ENCODE data around the gene TTLL11.

TTLL11 gene

DNA sequence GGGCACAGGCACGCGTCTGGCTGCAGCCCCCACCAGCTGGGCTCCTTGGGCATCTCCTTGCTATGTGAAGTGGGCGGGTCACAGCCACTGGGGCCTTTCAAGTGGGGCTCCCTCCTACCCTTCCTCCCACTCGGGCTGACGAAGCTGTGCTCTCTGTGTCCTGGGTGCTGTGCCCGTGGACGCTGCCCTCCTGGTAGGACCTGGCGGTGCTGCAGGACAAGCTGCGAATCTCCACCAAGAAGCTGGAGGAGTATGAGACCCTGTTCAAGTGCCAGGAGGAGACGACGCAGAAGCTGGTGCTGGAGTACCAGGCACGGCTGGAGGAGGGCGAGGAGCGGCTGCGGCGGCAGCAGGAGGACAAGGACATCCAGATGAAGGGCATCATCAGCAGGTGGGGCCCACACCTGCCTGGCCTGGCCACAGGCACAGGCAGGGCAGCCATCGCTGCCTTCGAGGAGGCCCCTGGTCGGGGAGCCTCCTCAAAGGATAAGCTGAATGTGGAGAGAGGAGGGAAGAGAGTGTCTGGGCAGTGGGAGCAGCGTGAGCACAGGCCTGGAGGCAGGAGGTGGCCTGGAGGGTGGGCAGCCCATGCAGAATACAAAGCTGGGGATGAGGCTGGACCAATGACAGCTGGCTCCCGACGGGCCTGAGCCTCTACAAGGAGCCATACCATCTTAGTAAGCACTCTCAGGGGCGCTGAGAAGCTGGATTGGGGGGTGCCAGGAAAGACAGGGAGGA is 316.9 kb downstream of the TTLL11 start:
- no peaks in the 10 kb centered on the region for H3K4me1 ChIP-seq (ENCODE audit: insufficient read depth, poor library complexity, severe bottlenecking)
- no peak overlapping the region for H3K4me3 ChIP-seq (ENCODE audit: severe bottlenecking)
- H3K36me3 ChIP-seq (ENCODE audit: low read depth) = peaks cover 62% of the 10 kb centered on the region
- DNase-seq (ENCODE audit: low spot score) (peak; percentile 55), ATAC-seq (ENCODE audit: low read depth) (no peak)
- no peaks in the 10 kb centered on the region for H3K27me3 ChIP-seq (ENCODE audit: insufficient read depth, poor library complexity, severe bottlenecking)
- H3K27ac ChIP-seq (ENCODE audit: poor library complexity, severe bottlenecking) = no peak overlapping the region
- TF ChIP-seq, protein P1, sequence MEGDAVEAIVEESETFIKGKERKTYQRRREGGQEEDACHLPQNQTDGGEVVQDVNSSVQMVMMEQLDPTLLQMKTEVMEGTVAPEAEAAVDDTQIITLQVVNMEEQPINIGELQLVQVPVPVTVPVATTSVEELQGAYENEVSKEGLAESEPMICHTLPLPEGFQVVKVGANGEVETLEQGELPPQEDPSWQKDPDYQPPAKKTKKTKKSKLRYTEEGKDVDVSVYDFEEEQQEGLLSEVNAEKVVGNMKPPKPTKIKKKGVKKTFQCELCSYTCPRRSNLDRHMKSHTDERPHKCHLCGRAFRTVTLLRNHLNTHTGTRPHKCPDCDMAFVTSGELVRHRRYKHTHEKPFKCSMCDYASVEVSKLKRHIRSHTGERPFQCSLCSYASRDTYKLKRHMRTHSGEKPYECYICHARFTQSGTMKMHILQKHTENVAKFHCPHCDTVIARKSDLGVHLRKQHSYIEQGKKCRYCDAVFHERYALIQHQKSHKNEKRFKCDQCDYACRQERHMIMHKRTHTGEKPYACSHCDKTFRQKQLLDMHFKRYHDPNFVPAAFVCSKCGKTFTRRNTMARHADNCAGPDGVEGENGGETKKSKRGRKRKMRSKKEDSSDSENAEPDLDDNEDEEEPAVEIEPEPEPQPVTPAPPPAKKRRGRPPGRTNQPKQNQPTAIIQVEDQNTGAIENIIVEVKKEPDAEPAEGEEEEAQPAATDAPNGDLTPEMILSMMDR (IDR thresholded peaks at IDR 0.05; ENCODE audit: poor library complexity, severe bottlenecking) = no peak
- H3K9me3 ChIP-seq (ENCODE audit: severe bottlenecking) = no peaks in the 10 kb centered on the region

DNA sequence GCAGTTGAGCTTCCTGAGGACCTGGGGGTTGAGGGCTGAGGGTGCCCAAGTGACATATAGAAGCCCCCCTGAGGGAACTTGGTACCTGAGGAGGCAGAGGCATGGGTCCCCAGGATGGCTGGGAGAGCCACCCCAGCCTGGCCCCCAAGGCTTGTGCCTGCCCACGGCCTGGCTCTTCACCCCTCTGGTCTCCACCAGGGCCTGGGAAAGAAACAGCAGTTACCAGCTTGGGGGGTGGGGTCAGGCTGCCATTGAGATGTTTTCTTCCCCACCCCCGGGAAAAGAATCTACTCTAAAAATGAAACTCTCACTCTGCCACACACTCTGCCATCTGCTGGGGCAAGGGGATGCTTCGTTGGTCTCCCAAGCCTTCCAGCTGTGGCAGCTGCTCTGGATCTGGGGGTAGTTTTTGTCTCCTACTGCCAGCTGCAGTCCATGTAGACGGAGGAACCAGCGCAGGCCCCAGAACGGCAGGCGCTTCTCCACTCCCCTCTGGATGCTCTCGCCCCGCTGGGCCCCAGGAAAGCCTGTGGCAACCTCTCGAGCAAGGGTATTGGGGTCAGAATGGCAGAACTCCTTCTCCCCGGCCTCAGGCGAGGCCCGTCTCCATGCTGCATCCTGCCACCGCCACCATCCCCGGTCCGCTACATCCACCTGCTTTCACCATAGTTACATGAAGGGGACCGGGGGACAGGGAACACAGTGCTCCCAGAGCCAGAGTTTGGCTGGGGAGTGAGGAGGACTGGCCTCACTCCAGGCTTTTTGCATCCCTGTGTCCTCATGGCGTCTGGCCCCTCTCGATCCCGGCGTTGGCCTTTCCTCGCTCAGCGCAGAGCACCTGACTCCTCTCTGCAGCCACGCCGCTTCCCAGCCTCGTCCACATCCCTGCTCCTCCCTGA is 318.1 kb downstream of the TTLL11 start:
- no peak for ATAC-seq (ENCODE audit: low read depth)
- Histone ChIP-seq H3K4me1 (ENCODE audit: insufficient read depth, poor library complexity, severe bottlenecking) (no peaks in the 10 kb centered on the region), H3K27me3 (ENCODE audit: insufficient read depth, poor library complexity, severe bottlenecking) (no peaks in the 10 kb centered on the region), H3K9me3 (ENCODE audit: severe bottlenecking) (no peaks in the 10 kb centered on the region), H3K27ac (ENCODE audit: poor library complexity, severe bottlenecking) (no peak overlapping the region), H3K36me3 (ENCODE audit: low read depth) (peaks cover 68% of the 10 kb centered on the region), H3K4me3 (ENCODE audit: severe bottlenecking) (no peak overlapping the region)
- DNase-seq (ENCODE audit: low spot score) = peak; percentile 49
- TF ChIP-seq, protein P1 (IDR thresholded peaks at IDR 0.05; ENCODE audit: poor library complexity, severe bottlenecking) = no peak

DNA sequence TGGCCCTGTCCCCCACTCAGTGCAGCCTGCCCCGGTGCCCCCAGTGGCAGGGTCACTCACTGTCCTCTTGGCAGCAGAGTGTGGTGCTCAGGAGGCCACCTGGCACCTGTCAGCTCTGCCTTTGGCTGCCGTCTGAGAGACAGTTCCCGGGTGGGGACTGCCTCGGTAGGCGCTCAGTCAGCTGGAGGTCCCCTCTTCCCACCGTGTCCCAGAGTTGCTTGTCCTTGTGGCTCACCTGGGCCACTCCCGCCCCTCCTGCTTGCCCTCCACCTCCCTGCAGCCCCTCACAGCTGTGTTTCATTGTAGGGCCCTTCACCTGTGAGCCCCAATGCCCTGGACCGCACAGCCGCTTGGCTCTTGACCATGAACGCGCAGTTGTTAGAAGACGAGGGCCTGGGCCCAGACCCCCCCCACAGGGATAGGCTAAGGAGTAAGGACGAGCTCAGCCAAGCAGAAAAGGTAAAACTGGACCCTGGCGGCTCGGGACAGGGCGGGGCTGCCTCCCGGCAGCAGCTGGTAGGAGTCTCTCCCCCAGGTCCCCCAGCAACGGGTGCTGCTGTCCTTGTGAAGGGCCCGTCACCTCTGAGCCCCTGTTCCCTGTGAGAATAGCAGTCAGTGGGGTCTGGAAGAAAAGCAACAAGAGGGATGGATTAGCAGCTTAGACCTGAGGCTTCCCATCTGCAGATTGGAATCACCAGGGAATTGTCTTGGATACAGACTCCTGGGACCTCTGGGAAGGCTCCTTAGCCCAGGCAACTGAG is 319.0 kb downstream of the TTLL11 start:
- DNase-seq (ENCODE audit: low spot score) (peak; percentile 53), ATAC-seq (ENCODE audit: low read depth) (no peak)
- Histone ChIP-seq H3K27ac (ENCODE audit: poor library complexity, severe bottlenecking) (no peak overlapping the region), H3K27me3 (ENCODE audit: insufficient read depth, poor library complexity, severe bottlenecking) (no peaks in the 10 kb centered on the region), H3K4me1 (ENCODE audit: insufficient read depth, poor library complexity, severe bottlenecking) (no peaks in the 10 kb centered on the region), H3K9me3 (ENCODE audit: severe bottlenecking) (no peaks in the 10 kb centered on the region), H3K36me3 (ENCODE audit: low read depth) (peaks cover 71% of the 10 kb centered on the region), H3K4me3 (ENCODE audit: severe bottlenecking) (no peak overlapping the region)
- TF ChIP-seq, protein P1 (IDR thresholded peaks at IDR 0.05; ENCODE audit: poor library complexity, severe bottlenecking) = no peak

DNA sequence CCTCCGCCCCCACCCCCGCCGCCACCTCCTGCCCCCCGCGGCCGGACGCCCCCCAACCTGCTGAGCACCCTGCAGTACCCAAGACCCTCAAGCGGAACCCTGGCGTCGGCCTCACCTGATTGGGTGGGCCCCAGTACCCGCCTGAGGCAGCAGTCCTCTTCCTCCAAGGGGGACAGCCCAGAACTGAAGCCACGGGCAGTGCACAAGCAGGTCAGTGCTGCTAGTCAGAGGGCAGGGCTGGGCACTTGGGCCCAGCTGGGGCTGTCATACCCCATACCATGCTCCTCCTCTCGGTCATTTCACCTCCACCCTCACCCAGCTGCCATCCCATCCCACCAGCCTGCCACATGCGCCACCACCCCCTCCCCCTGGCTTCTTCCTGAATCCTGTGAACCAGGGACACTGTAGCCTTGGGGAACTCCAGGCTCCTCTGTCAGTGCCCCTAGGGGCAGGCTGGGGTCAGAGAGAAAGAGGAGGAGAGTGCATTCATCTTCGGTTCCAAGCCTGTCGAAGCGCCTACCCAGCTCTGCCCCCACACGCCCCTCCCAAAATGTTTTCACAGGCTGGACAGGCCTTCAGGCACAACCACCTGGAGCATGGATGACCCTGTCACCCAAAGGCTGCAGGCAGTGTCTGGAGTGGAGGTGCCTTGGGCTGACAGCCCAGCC is 319.7 kb downstream of the TTLL11 start:
- no peak overlapping the region for H3K27ac ChIP-seq (ENCODE audit: poor library complexity, severe bottlenecking)
- TF ChIP-seq, protein P1 (IDR thresholded peaks at IDR 0.05; ENCODE audit: poor library complexity, severe bottlenecking) = no peak
- ATAC-seq (ENCODE audit: low read depth) = no peak
- H3K4me1 ChIP-seq (ENCODE audit: insufficient read depth, poor library complexity, severe bottlenecking) = no peaks in the 10 kb centered on the region
- no peak overlapping the region for H3K4me3 ChIP-seq (ENCODE audit: severe bottlenecking)
- H3K27me3 ChIP-seq (ENCODE audit: insufficient read depth, poor library complexity, severe bottlenecking) = no peaks in the 10 kb centered on the region
- H3K36me3 ChIP-seq (ENCODE audit: low read depth) = peaks cover 75% of the 10 kb centered on the region
- DNase-seq (ENCODE audit: low spot score) = peak; percentile 50
- no peaks in the 10 kb centered on the region for H3K9me3 ChIP-seq (ENCODE audit: severe bottlenecking)

Measured in RWPE2 (cell line).